Measurements from ENCODE around the gene NADSYN1. TPM values are rescaled to one million over a fixed set of nuclear protein-coding genes. Genes with fewer than 3 reads are reported as not detected.

The NADSYN1 gene
- total RNA-seq, 2 experiments from 2014 or later, result 70.9 to 122 TPM

- Histone ChIP-seq H3K4me3 (ENCODE audit: low read depth, low read length, poor library complexity, severe bottlenecking) (no peak overlapping the region), H3K79me2 (ENCODE audit: insufficient read depth, low read depth, low read length) (no peaks in the 10 kb centered on the region), H3K27ac (ENCODE audit: low read depth, low read length, poor library complexity, severe bottlenecking) (peak overlapping the region; percentile 44), H3K4me2 (ENCODE audit: low read length) (peak overlapping the region; percentile 59), H3K9me2 (ENCODE audit: insufficient read depth, low read length) (no peaks in the 10 kb centered on the region), H3K36me3 (ENCODE audit: insufficient read depth, low read length) (no peaks in the 10 kb centered on the region), H4K20me1 (ENCODE audit: insufficient read depth, low read length) (no peaks in the 10 kb centered on the region), H3K9me3 (ENCODE audit: low read length) (peaks cover 3% of the 10 kb centered on the region; the same call in 1 of the 2 replicates), H3K4me1 (ENCODE audit: insufficient read depth, low read length, poor library complexity, severe bottlenecking) (peaks cover 66% of the 10 kb centered on the region), H2AFZ (ENCODE audit: low read length) (peak overlapping the region; percentile 56; the same call in 1 of the 2 replicates)
- TF ChIP-seq CTCF (conservative IDR thresholded peaks at IDR 0.05; ENCODE audit: low read length) (0 out of 2 replicates have a peak, but pooled peaks have one; percentile 7), EZH2phosphoT487 (IDR thresholded peaks at IDR 0.05; ENCODE audit: borderline replicate concordance, low read depth, low read length) (no peak)
- no TSS peak for BruUV-seq (replicated peaks)
- ChIA-PET POLR2A (interaction anchor here (0.5 to 2.2 kb wide), 2 partner anchors 25 to 29 kb away, joined by 3 to 4 read pairs; partner anchors contain the start of genes DHCR7 and NADSYN1), CTCF (ENCODE audit: unreplicated experiment) (interaction anchor here (0.9 to 1.3 kb wide), 2 partner anchors 28 to 51 kb away, joined by 4 read pairs; no protein-coding TSS in a partner anchor)
- intact Hi-C loops (cut with micrococcal nuclease; ENCODE audit: unreplicated experiment), result loop anchor here (5.0 to 10.0 kb wide), 3 partner anchors 168 to 606 kb away; partner anchors contain the start of gene SHANK2
- DNase-seq (ENCODE audit: low spot score), result peak; percentile 45
Measured at GRCh38 chr11:71423181-71423790, 29.7 kb upstream of the NADSYN1 start.

DNA sequence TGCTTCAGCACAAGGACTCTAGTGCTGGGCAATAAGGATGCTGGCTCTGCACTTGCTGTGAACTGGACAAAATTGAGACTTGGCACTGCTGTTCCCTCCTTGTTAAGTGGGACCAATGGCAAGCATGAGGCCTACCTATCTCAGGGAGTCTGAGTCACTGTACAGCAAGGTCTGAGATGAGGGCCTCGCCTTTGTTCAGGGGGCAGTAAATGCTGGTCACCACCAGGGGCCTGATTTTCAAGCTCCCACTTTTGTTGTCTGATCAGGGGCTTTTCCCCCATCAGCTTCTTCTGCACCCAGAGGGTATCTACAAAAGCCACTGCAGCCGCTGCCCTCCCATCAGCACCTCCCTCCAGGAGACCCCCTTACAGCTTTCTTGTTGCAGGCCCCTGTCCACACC is 27.6 kb upstream of the NADSYN1 start:
- CTCF ChIA-PET (ENCODE audit: unreplicated experiment), result interaction anchor here (1.0 to 1.7 kb wide), 2 partner anchors 23 to 51 kb away, joined by 4 to 6 read pairs; partner anchors contain the start of gene DHCR7
- no peaks in the 10 kb centered on the region for H3K79me2 ChIP-seq (ENCODE audit: insufficient read depth, low read depth, low read length)
- POLR2A ChIA-PET, result interaction anchor here (0.6 to 1.5 kb wide), 5 partner anchors 12 to 54 kb away, joined by 3 to 5 read pairs (median 5); partner anchors contain the start of gene DHCR7
- H3K36me3 ChIP-seq (ENCODE audit: insufficient read depth, low read length), result no peaks in the 10 kb centered on the region
- H3K4me3 ChIP-seq (ENCODE audit: low read depth, low read length, poor library complexity, severe bottlenecking), result no peak overlapping the region
- no peaks in the 10 kb centered on the region for H3K9me2 ChIP-seq (ENCODE audit: insufficient read depth, low read length)
- no peaks in the 10 kb centered on the region for H3K9me3 ChIP-seq (ENCODE audit: low read length)
- no TSS peak for BruUV-seq (replicated peaks)
- H3K27ac ChIP-seq (ENCODE audit: low read depth, low read length, poor library complexity, severe bottlenecking), result peak overlapping the region; percentile 25
- peak; percentile 21 for DNase-seq (ENCODE audit: low spot score)
- peaks cover 45% of the 10 kb centered on the region for H3K4me1 ChIP-seq (ENCODE audit: insufficient read depth, low read length, poor library complexity, severe bottlenecking)
- TF ChIP-seq CTCF (conservative IDR thresholded peaks at IDR 0.05; ENCODE audit: low read length), result no peak
- peak overlapping the region; percentile 47; the same call in 1 of the 2 replicates for H2AFZ ChIP-seq (ENCODE audit: low read length)
- peak overlapping the region; percentile 24; the same call in 1 of the 2 replicates for H3K4me2 ChIP-seq (ENCODE audit: low read length)
- H4K20me1 ChIP-seq (ENCODE audit: insufficient read depth, low read length), result no peaks in the 10 kb centered on the region
- intact Hi-C loops (cut with micrococcal nuclease; ENCODE audit: unreplicated experiment), result loop anchor here (10.0 kb wide), 1 partner anchor 171 kb away; the partner anchor contains the start of gene SHANK2
